Smooth muscle cell of the pulmonary artery (primary cell): ENCODE results near the gene TEDC1. TPM values are rescaled to one million over a fixed set of nuclear protein-coding genes. Genes with fewer than 3 reads are reported as not detected.

Source experiments
- total RNA-seq: library from RNA; depleted of rRNA; stranded (reverse); fragments of >200 nt; gene quantifications from 2 replicates; pipeline ENCODE4 v1.2.3, GENCODE V29; 2014

TEDC1 gene, protein sequence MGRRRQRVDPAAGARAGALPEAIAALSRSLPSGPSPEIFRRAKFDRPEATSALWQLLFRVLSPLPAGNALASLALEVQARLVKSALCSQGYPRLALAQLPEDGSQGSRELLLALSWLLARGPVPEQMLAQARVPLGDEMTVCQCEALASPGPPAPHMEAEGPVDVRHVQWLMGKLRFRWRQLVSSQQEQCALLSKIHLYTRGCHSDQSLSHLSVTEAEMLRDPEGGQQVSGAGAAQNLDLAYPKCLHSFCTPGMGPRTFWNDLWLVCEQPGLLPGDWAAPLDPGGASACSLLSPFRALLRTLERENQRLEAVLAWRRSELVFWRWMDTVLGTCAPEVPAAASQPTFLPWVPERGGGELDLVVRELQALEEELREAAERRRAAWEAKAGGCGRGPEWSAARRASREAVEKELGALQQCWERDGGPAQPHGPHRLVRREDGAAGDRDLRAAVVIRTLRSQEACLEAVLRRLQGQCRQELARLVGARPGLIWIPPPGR
- total RNA-seq, result 3.2 and 4.9 TPM in 2 replicates

DNA sequence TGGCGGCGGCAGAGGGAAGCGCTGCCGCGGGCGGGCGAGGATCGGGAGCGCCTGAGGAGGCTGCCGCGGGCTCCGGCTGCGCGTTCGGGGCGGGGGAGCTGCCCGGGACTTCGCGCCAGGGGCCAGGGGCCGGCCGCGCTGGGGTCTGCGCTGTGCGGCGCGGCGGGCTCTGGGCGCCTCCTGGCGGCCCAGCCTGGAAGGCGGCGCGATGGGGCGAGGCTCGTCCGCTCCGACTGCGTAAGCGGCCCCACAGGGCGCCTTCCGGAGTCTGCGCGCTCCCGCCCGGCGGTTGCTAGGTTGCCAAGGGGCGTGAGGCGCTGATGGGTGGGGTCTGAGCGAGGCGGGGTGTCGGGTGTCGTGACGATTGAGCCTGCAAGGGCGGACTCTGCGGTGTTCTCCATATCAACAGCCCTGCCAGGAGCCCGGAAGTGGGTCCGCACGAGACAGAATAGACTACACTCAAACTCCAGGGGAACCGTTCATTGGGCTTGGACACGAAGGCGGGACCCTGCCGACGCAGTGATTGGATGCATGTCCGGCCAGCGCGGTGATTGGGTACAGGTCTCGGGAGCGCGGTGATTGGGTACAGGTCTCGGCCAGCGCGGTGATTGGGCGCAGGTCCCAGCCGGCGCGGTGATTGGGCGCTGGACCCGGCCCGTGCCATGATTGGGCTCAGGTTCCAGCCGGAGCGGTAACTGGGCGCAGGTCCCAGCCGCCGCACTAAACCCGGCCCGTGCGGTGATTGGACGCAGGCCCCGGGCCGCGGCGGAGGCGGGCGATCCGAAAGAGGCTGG is at the start of gene TEDC1:
TSS of gene TEDC1 (plus strand) at position 675 of the 794 bp plus-strand sequence. CDS start 130 bp downstream, outside the sequence.

GRCh38 chr14:105474483-105475268 is 16.4 kb upstream of the TEDC1 start, which contains the start of gene CRIP2:
TSS of gene CRIP2 (plus strand) at chr14:105474821. CDS start at chr14:105474863, 42 bp downstream.

GRCh38 chr14:105486163-105486973 is 4.7 kb upstream of the TEDC1 start, which contains the start of gene CRIP1:
TSS of gene CRIP1 (plus strand) at chr14:105486886. CDS start at chr14:105487260, 374 bp downstream.

DNA sequence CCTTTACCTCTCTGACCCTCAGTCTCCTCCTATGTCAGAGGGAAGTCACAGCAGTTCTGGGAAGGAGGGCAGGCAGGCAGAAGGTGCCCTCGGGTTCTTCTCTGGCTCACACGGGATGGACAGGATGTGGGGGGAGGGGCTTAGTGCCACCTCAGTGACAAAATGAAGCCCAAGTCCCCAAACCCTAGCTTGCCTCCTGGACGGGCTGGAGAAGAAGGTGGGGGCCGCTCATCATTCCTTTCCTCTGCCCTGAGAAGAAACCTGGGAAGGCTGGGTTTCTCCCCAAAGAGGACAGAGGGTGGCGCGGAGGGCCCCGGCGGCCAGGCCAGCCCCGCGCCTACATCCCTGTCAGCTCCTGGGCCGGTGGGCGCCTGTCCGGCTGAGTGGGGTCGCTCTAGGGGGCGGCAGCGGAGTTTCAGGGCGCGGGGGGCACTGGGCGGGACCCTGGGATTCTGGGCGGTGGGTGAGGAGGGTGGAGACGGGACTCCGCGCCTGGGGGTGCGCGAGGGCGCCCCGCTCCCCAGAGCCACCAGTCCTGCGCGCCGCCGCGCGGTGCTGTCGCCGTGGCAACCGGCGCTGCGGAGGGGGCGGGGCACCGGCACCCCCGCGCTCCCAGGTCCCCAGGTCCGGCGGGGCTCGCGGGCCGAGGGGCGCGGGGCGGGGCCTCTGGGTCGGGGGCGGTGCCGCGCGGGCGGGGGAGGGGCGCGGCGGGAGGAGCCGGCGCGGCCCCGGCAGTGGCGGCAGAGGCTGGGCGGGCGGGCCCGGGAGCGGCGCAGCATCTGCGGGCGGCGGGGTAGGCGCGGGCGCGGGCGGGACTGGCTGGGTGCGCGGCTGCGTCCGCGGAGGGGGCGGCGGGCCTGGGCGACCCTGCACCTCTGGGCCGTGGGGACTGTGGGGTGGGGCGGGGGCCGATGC is 35.1 kb downstream of the TEDC1 start, which contains the start of gene TMEM121:
TSS of gene TMEM121 (plus strand) at position 723 of the 915 bp plus-strand sequence. CDS start 2,252 bp downstream, outside the sequence.

Other genes starting within 250 kb of the TEDC1 start
- gene BTBD6, start 242.7 kb upstream of the TEDC1 start, total RNA-seq, result 37.7 and 73.1 TPM in 2 replicates
- 29.8 and 41.4 TPM in 2 replicates for gene BRF1, start 190.2 kb upstream of the TEDC1 start, total RNA-seq
- gene PACS2, start 176.5 kb upstream of the TEDC1 start, total RNA-seq, result 56.4 and 101 TPM in 2 replicates
- gene TEX22, start 92.7 kb upstream of the TEDC1 start, total RNA-seq, result 0.17 and 0.39 TPM in 2 replicates
- gene MTA1, start 71.4 kb upstream of the TEDC1 start, total RNA-seq, result 39.4 and 61.5 TPM in 2 replicates
- gene CRIP2, start 16.4 kb upstream of the TEDC1 start, total RNA-seq, result 89.3 and 154 TPM in 2 replicates
- gene CRIP1, start 4.4 kb upstream of the TEDC1 start, total RNA-seq, result 5.1 and 7.4 TPM in 2 replicates
- gene TMEM121, start 35.3 kb downstream of the TEDC1 start, total RNA-seq, result 8.9 and 13.0 TPM in 2 replicates